HG03025 (cell line): Measurements from ENCODE around the gene FAM20B.

ENCODE experiments used
- ATAC-seq: cut with Tn5 transposase; IDR thresholded peaks from one replicate; pipeline ENCODE4 v1.9.1; 2021; ENCODE audit warnings: mild to moderate bottlenecking, moderate library complexity; ENCODE audit not compliant: unreplicated experiment, low FRiP score

Gene FAM20B

DNA sequence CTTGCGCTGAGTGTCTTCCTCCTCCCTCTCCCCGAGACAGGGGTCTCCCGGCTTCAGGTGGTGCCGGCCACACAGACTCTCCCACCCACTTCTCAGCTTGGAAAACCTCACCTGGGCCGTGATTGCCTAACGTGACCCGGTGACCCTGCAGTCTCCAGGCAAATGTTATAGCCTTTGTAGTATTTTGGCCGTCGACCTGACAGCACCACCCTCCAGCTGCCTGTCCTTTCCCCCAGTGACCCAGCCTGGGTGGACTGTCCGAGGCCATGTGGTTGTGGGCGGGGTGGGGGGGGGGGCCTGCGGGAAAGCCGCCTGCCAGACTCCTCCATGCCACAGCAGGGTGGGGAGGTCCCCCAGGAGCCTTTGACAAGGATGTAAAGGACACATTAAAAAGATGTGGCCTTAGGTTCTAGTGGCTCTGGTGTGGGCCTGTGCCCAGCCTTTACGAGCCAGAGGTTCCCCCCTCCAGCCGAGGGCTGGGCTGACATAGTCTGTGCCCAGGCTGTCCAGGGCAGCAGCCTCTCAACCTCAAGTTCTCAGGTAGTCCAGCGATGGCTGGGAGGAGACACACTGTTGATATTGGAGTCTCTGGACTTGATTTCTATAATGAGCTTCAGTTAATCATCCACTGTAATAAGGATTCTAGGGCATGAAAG lies 64.3 kb downstream of the FAM20B start:
- ATAC-seq, result no peak

DNA sequence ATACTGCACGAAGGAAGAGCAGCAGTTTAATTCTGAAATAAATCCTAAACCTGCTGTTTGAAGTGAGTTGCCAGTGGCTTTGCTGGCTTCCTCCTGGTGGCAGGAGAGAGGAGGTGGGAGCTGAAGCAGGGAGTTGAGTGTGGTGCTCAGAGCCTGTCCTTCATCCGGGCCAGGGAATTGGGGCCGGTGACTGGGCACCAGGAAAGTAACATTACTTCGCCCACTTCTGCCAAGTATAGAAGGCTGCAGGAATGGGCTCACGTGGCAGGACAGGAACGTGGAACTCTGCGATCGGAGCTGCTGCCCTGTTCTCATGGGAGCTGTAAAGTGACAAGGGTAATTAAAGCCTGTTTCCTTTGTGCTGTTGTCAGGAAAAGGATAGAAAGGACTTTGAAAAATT lies 64.8 kb downstream of the FAM20B start:
- ATAC-seq, result no peak

DNA sequence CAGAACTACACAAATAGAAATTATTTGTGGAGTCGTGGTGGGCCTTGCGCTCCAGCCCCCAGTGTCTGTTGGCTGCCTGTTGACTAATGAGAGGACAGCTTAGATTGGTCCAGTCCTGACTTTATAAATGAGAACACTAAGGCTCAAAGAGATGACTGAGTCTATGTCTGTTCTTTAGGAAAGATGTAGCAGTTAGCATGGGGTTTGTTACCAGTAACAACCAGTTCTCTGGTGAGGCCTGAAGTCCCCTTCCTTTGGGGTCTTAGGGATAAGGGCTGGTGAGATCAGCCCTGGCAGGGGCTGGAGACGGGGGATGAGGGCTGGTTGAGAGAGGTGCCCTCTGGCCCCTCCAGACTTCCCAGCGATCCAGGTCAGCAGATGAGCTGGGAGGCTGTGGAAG lies 65.2 kb downstream of the FAM20B start:
- no peak for ATAC-seq

DNA sequence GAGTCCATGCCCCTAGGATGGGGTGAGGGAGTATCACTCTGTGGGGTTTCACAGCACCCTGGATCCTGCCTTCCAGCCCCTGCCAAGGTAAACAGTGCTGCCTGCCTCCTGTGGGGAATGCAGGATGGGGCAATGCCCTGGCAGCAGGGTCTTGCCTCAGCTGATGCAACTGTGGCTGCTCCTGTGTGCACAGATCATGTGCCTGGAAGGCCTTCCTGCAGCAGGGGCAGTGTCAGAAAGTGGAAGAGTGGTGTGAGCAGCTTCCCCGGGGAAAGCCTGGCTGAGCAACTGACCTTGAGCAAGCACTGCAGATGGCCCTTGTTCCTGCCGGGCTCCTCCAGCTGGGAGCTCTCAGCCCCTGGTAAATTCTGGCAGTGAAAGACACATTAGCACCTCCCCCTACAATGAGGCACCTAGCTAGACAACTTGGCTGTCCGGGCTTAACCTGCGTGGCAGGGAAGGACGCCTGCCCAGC lies 66.0 kb downstream of the FAM20B start:
- ATAC-seq, result no peak

DNA sequence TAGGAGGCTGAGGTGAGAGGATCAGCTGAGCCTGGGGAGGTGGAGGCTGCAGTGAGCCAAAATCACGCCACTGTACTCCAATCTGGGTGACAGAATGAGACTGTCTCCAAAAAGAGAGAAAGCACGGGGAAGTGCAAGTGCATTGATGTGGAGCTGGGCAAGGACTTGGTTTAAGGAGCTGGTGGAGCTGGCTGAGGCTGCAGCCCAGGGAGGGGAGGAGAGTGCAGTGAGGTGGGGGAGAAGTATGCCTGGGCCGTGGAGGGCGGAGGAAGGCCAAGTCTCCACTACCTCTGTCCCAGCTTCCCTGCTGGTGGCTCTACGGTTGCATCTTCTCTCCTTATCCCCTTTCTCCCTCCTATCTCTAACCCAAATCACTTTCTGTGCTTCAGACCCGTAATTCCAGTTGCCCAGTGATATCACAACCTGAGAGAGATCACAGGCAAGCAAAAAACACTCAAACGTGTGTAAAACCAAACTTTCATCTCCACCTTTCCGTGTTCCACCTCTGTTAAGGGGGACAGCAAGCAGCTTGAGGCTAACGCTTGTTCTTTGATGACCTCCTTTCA lies 67.3 kb downstream of the FAM20B start:
- no peak for ATAC-seq

DNA sequence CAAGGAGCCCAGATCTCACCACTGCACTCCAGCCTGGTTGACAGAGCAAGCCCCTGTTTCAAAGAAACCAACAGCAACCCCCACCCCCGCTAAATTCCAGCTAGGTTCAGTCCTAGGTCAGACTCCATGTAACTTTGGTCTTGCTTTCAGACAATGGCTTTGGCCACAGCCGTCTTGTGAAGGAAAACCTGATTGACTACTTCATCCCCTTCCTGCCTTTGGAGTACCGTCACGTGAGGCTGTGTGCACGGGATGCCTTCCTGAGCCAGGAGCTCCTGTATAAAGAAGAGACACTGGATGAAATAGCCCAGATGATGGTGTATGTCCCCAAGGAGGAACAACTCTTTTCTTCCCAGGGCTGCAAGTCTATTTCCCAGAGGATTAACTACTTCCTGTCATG lies 69.1 kb downstream of the FAM20B start:
- ATAC-seq, result no peak

DNA sequence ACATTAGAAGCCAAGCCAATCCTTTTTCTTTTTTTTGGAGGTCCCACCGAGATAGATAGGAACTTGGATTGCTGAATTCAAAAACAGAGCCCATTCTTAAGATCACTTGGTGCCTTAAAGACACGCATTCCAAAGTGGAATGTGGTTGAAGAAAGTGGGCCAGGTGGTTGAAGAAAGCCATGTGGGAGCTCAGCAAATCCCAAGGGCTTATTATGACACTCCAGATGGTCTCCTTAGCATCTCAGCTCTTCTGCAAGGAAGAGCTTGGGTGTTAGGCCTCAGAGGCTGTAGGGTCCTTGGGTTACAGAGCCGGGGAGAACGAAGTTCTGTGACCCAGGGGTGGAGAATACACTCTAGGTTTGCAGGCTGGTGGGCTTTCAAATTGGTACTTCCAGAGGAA lies 69.7 kb downstream of the FAM20B start:
- ATAC-seq, result no peak

DNA sequence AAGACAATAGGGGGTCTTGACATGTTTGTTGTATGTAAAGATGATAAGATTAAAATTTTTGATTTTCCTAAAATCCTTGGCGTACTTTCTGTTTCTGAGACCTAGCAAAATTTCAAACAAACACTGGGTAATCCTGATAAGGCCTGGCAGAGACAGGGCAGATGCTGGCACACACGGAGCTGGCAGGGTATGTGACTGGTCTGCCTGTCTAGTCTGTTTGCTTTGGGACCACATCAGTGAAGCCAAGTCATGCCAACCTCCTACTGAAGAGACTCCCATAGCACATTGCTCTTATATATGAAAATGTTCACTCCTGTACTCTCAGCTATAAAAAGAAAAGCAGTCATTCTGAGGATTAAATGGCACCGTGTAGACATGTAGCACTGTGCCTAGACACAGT lies 70.2 kb downstream of the FAM20B start:
- no peak for ATAC-seq

DNA sequence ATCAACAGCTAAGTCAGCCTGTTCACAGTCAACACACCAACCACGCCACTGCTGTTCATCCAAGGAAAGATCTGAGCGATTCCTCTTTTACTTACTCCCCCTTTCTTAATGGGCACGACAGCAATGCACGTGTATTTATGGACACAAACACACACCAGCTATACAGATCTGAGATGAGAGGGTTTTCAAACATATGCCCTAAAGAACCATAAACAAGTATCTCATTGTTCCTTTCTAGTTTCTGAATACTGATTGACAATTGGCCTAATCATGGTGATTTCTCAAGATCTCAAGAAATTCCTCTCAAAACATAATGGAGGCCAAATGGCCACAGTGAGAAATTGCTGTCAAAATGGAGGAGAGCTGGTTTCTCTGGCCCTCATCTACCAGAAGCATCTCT lies 74.2 kb downstream of the FAM20B start:
- ATAC-seq, result no peak

DNA sequence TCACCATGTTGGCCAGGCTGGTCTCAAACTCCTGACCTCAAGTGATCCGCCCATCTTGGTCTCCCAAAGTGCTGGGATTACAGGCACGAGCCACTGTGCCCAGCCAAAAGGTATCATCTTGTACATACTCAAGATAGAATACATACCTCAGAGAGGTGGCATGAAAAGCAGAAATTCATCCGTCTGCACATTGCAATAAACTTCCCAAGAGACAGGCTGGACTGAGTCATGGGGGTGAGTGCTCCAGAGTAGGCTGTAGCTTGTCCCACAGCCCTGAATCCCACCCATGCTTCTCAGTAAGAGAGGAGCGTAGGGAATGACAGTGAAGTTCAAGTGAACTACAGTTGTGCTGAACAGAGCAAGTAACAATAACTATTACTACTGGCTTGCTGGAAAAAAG lies 75.9 kb downstream of the FAM20B start:
- ATAC-seq, result no peak

DNA sequence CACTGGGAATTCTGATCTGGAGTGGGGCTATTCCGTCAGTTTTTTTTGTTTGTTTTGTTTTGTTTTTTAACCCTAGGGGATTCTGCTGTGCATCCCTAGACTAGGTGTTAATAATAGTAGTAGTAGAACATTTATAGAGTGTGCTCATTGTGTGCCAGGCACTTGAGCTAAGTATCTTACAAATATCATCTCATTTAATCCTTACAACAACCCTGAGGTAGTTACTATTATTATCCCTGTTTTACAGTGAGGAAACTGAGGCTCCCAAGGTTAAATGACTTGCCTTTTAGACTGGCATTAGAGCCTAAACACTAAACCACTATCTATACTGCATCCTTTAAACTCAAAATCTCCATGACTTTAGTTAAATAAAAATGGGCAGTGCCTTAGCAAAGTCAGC lies 78.3 kb downstream of the FAM20B start:
- no peak for ATAC-seq

DNA sequence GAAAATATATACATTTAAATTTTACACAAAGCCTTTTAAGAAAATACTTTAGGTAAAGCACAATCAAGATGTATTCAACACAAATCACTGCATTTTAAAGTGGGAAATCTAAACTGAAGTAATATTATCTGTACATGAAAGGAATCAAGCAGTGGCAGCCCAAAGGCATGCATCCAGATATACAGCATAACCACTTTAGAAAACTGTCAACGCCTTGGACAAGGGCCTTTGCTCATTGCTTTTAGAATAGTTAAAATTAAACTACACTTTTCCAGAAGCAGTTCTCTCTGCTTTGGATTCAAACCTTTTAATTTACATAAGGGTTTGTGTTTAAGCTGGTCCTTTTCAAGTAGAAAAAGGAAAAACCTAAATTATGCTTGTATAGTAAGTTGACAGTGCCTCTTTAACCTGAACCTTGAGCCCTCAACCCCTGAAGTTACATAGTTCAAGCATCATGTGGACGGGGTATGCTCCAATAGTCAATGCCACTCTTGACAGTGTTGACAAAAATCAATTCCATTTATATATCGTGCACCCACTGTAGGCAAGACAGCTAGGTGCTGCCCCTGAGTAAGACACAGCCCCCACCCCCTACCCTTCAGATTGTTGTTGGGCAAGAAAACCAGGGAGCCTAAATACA lies 79.0 kb downstream of the FAM20B start:
- ATAC-seq, result no peak

DNA sequence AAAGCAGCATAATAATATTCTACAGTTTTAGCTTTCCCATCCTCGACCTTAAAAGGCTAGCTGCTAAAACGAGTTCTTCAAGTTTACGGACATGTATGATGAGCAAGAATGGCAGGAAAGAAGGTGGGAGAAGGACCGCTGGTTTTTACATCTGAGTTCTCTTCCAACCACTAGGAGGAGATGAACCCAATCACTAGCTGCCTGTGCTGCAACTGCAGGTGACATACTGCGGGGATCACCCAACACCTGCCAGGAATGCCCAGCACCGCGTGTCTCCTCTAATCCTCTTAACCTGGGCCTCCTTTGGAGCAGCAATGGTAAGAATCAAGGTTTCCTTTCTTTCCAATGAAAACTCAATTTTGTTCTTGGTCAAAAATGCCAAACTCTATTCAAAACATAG lies 79.7 kb downstream of the FAM20B start:
- ATAC-seq, result no peak

DNA sequence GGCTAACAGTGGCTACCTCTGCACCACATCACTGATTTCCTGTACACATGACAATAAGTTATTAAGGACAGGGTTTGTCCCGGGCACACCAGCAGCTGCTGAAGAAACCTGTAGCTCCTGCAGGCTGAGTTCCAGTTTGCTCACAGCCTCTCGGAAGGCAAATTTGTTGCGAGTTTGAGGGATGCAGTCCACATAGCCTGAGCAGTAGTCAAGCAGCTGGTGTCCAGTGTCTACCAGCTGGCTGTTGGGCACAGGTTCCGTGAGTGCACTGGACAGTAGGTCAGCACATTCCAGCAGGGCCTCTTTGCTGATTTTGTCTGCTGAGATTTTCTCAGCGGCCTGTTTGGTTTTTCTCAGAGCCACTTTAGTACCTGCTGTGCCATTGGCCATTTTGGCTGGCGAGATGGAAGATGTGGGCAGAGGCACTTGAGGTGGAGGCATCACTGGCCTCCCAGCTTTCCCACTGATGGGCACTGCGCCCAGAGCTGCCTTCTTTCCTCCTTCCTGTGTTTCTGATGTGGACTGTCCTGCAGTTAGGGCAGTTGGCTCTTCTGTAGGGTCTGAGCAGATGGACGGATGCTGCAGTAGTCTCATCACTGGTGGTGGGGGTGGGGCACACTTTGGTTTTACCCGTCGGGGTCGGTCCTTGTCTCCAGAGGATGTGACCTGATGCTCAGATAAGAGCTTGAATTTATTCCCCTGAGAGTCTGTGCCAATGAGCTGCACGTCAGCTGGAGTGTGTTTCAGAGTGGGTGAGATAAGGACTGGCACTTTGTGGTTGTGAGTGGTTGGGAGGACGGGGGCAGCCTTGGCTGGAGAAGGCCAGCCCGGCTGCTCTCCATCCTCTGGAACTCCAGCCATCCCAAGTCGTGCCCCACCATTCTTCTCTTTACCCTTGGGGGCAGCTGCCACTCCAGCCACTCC lies 82.3 kb downstream of the FAM20B start:
- no peak for ATAC-seq

DNA sequence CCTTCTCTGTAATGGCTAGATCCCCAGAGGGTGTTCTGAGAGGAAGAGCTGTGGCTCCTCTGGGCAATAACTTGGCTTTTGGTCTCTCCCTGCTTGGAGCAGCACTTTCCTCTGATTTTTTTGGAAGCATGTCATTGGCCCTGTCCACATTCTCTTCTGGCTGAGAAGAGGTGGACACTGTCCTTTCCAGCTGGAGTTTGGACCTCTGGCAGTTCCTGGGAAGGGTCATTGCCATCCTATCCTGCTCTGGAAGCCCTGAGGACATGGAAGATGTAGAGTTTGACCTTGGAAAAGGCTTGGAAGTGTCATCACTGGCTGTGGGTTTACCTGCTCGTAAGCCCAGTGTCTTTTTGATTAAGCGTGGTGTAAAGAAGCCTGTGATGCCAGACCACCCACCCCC lies 83.0 kb downstream of the FAM20B start:
- no peak for ATAC-seq

DNA sequence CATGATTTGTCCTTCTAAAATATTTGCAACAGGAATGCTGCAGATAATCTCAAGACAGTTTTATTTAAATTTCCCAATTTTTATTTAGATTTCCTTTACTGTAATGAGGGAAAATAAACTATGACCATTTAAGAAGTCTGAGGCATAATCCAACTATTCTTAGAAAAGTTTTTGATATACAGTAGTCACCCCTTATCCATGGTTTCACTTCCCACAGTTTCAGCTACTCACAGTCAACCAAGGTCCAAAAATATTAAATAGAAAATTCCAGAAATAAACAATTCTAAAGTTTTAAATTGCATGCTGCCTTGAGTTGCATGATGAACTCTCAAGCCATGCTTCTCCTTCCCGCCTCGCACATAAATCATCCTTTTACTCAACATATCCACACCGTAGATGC lies 89.5 kb downstream of the FAM20B start:
- ATAC-seq, result no peak

DNA sequence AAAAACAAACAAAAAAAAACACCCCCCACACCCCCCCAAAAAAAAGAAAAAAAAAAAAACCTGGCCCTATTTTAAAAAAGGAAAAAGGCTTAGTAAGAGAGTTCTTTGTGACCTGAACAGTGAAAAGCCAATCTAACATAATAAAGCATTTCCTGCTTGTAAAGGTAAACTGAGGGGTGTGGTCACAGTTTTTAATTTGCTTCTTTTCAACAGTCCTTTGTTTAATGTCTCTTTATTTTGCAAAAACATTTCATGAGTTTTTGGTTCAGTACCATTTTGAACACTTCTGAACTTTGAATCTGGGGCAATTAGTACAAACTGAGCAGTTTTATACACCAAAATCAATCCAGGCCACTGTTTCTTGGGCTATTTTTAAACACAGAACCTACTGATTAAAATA lies 93.8 kb downstream of the FAM20B start:
- ATAC-seq, result no peak

DNA sequence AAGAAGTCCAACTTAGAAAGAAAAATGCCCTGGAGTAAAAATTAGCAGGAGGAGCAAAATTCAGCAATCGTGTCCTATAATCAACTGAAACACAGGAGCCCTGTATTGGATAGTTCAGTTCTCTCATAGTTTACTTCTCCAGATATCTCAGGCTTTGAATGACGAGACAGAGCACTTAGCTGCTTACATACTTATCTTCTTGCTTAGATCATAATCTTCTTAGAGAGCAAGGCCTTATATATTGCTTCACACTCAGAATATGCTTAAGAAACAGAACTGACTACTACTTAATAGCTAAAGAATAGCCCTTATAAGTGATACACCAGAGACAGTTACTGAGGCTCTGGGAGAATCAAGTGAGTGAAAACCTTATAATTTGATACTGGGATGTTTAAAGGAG lies 95.0 kb downstream of the FAM20B start:
- ATAC-seq, result no peak

DNA sequence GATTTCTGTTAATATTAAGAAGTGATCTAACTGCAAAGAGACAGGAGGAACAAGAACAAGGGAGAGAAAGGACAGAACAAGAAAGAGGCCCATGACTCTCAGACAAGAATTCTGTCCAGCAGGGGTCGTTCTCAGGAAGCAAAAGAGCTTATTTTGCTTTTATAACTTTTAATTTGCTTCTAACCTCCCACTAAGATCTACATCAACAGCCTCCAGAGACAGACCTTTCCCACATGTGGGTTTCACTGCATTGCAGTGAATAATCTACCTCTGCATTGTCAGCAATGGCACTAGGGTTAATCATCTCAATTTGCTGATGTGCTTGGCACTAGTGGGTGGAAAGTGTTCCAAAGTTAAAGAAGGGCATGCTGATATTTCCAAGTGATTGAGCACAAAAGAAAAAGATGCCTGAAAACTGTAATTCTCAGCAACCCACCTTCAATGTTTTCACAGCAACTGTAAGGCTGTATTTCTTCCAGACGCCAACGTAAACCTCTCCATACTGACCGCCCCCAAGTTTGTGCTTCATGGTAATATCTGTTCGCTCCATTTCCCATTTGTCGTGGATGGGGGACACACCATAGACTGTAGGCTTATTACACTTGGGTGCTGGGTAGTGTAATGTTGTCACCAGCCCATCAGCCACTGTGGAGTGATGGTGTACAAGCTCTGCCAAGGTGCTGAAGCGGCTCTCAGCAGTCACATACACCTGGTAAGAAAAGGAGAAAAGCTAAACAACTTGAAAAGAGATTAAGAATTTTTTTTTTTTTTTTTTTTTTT lies 95.7 kb downstream of the FAM20B start:
- no peak for ATAC-seq

DNA sequence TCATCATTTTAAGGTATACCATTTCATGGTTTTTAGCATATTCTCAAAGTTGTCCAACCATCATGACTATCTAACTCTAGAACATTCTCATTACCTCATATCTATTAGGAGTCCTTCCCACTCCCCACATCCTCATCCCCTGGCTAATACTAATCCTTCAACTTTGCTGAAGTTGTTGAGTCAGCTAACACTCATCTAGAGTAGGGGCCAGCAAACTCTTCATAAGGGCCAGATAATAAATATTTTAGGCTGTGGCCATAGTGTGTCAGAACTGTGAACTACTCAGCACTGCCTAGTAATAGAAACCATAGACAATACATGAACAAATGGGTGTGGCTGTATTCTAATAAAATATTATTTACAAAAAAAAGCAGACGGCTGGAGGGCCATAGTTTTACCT lies 99.2 kb downstream of the FAM20B start:
- ATAC-seq, result no peak
